Measurements from ENCODE around the gene STMN3.
"Not testable (repeated sequence)": the region's sequence is repeated elsewhere in the genome, so short reads cannot be mapped to it uniquely, and the experiment has no call there.

STMN3 gene

DNA sequence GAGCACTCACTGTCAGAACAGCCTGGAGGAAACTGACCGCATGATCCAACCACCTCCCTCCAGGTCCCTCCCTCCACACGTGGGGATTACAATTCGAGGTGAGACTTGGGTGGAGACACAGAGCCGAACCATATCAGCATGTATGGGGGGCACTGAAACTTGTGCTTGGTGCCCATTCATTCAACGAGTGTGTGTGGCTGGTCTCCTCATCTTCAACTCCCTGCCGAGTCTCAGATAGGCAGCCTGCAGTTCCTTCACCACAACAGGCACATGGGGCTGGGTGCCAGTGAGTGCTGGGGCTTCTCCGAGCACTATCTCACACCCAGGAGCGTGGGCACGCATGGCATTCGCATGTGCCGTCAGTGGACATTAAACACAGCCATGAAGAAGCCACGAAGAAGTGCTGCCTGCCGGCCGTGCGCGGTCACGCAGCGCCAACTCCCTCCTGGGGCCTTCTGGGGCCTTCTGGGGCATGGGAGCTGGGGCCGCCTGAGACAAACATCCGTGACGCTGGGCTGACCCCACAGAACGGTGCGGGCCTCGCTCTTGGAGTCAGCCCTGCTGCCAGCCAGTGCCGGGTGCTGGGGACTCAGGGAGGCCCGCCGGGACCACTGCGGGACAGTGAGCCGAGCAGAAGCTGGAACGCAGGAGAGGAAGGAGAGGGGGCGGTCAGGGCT, 4.2 kb upstream of the STMN3 start:
- DNase-seq (ENCODE audit: low read depth), result no peak

DNA sequence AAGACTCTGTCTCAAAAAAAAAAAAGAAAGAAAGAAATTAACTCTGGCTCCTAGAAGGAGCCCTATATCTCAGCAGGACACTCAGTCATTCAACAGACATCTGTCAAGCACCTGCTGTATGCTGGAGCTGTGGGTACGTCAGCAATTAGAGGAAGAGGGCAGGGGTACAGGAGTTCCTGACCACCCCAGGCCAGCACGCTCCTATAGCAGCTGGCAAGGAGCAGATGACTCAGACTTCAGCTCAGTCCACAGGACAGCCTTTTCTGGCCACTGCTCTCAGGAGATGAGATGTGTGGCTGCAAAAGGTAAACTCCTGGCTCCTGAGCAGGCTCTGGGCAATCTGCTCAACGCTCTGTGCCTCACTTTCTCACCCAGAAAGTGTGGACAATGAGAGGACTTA, 3.2 kb upstream of the STMN3 start:
- DNase-seq (ENCODE audit: low read depth), result no peak

DNA sequence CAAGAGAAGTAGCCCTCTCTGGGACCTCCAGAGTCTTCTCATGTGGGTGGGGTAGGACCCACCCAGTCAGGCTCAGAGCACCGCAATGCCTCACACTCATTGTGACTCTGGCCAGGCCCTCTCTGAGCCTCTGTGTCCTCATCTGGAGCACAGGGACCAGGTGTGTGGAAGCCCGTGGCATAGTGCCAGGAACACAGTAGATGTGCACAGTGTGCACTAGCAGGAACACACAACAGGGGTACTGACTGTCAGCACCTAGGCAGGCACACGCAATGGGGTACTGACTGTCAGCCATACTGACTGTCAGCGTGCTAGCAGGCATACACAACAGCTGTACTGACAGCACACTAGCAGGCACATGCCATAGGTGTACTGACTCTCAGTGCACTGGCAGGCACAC, 2.0 kb upstream of the STMN3 start:
- no peak for DNase-seq (ENCODE audit: low read depth)

DNA sequence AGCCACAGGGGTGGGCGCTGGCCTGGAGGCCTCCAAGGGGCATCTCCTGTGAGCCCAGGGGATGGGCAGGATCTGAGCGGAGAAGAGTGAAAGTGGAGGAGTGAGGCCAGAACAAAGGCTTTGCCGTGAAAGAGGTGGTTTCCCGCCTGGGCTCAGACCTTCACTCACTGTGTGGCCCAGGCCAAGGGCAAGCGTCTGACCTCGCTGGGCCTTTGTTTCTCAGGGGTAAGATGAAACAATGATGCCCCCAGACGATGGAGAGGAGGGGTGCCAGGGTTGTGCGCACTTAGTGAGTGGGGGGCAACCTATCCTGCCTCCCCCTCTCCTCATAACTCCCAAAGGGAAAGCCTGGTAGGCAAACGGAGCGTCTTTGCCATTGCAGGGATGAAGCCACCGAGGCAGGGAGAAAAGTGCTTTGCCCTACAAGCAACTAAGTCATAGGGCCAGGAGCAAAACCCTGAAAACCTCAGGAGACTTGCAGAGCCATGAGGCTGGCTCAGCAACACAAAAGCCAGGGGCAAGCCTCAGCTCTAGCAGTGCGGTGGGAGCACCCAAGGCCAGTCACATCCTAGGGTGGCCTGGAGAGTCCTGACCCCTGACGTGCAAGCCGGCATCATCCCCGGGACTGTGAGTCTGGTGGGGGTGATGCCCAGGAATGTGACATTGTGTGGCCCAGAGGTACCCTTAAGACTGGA, 897 bp upstream of the STMN3 start:
- DNase-seq (ENCODE audit: low read depth), result no peak

DNA sequence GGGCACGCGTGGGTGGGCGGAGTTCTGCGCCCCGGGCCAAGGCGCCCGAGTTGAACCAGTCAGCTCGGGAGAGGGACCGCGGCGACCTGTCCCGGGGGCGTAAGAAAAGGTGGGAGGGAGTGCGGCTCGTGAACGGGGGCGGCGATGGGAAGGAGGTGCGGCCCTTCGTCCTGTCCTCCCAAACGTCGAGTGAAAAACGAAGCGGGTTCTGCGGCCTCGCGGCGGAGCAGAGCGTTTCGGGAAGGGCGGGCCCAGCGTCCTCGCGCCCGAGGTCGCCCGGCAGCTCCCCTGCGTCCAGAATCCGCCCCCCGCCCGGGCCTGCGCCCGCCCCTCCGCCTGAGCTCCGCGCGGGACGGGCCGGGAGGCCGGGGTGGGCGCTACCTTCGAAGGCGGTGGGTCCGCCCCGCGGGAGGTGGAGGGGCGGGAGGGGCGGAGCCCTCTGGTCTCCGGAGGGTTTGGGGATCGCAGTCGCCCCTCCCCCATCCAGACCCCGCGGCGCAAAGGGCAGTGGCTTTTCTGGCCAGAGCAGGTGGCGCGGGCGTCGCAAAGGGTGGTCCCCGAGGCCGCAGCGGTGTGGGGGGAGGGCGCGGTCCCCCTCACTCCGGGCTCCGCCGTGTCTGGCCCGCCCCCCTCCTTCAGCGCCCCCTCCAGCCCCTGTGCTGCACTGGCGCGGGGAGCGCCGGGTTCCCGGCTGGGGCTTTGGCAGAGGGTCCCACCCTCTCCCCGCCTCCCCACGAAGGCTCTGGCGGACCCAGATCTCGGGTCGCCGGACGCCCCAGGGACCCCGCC, 838 bp downstream of the STMN3 start:
- DNase-seq (ENCODE audit: low read depth), result no peak

DNA sequence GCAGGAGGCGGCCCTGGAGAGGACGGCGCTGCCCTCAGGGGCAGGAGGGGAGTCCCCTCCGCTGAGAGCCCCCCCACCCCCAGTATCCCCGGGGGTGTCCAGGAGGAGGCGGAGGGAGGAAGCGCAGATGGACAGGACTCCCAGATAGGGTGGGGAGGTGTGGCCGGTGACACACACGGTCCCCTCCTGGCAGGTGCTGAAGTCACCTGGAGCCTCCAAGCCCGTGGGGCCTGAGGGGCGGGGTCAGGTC, 1.4 kb downstream of the STMN3 start:
- DNase-seq (ENCODE audit: low read depth), result no peak

DNA sequence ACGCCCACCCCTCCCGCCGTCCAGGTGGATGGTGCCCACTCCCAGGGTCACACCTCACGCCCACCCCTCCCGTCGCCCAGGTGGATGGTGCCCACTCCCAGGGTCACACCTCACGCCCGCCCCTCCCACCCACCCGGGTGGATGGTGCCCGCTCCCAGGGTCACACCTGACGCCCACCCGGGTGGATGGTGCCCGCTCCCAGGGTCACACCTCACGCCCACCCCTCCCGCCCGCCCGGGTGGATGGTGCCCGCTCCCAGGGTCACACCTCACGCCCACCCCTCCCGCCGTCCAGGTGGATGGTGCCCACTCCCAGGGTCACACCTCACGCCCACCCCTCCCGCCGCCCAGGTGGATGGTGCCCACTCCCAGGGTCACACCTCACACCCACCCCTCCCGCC, 2.7 kb downstream of the STMN3 start:
- not testable (repeated sequence) for DNase-seq (ENCODE audit: low read depth)

DNA sequence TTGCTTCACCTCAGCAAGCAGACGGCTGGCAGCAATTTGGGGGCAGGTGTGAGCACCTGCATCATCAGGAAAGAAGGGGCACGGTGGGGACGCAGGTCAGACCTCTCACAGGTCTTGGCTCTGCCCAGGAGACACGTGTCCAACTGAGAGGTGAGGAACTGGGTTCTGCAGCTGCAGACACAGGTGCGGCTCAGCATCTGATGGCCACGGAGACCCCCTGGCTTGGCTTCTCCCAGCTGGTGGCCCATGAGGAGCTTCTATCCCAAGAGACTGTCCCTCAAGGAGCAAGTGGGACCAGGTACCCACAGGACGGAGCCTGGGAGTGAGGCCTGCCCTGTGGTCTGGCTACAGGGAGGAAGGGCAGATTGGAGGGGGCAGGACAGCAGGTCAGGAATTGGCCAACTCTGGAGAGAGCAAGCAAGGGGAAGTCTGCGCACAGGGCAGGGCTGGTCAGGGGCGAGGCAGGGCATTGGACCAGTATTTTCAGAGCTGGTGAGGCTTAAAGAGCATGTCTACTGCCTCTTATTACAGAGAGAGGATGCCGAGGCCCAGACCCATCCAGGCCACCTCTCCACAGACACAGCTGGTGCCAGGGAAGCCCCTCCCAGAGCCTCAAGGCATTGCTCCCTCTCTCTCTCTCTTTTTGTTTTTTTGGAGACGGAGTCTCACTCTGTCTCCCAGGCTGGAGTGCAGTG, 4.2 kb downstream of the STMN3 start:
- DNase-seq (ENCODE audit: low read depth), result no peak

DNA sequence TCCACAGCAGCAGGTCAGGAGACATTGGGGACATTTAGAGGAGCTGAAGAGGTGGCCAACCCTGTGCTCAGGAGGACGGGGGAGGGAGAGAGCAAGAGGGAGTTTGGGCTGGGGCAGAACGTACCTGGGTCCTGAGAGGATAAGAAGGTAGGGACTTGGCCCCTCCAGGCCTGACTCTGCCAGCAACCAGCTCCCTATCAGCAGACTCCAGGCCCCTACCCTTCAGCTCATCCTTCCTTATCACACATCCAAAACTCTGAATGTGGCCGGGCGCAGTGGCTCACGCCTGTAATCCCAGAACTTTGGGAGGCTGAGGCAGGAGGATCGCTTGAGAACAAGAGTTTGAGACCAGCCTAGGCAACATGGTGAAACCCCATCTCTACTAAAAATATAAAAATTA, 5.0 kb downstream of the STMN3 start:
- no peak for DNase-seq (ENCODE audit: low read depth)

DNA sequence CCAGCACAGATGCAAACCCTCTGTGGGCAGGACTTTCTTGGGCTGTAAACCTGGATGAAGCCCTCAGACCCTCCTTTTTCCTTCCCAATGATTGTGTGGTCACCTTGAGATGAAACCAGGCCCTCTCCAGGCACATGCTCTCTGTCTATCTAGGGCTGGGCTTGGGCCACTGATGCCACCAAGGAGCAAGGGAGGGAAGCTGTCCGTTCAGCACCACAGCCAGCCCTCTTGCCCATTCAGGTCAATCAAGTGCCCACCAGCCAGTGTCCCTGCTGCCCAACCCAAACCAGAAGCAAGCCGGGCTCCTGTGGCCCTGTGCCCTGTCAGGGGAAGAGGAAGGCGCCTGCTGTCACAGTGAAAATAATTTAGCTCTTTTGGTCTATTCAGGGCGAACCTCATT, 8.0 kb downstream of the STMN3 start:
- no peak for DNase-seq (ENCODE audit: low read depth)

DNA sequence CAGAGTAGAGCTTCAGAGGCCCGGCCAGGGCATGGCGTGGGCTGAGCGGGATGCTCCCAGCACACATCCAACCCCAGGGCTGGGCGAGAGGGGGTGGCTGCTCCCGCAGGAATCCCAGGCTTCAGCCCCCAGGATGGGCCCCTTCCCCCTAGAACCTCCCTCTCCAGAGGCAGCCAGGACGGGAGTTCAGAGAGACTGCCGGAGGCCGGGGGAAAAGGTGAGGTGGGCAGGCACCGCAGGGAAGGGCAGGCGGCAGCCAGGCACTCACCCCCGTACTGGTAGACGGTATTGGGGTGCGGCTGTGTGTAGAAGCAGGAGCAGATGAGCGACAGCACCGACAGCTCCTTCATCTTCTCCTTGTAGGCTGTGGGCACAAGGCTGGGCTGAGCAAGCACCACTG, 9.3 kb downstream of the STMN3 start:
- DNase-seq (ENCODE audit: low read depth), result no peak

DNA sequence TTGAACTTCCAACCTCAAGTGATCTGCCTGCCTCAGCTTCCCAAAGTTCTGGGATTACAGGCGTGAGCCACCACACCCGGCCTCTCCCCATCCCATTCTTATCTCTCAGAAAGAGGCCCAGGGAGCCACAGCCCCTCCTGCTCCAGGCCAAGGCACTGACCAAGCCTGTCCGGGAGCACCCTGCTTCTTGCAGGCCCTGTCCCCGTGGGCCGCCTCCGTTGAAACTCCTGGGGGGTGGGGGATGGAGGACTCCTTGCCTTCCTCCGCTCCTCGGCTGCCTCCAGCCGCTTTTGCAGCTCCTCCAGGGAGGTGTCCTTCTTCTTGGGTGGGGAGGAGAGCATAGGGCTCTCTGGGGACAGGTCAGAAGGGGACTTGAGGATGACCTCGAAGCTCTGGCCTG, 9.7 kb downstream of the STMN3 start:
- no peak for DNase-seq (ENCODE audit: low read depth)

DNA sequence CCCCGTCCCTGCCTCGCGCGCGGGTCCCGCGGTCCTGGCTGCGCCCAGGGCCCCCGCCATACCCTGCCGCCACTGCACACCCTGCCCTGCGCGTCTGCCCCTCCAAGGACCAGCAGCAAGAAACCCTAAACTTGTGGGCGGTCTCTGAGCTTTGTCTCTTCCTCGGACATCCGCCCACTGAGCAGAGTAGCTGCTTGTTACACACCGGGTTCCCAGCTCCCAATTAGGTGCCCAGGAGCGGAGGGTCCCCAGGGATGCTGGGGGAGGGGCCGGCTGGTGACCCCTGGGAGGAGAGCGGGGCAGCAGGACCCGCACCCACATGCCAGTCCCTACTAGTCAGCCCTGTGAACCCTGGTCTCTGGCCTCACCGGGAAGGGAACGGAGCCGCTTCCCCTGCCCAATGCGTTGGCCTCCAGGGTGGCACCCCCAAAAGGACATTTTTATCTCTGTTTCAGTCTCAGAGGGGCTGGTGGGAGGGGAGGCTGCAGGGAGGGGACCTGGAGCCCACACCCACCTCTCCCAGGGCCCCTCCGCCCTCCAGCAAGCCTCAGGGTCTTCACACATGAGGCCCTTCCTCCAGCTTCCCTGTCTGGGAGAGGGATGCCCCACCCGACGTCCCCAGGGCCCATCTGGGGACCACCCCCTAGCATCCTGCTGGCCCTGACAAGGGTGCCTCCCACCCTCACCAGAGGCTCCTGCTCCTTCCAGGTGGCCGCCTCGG, 10.5 kb downstream of the STMN3 start:
- DNase-seq (ENCODE audit: low read depth), result no peak

DNA sequence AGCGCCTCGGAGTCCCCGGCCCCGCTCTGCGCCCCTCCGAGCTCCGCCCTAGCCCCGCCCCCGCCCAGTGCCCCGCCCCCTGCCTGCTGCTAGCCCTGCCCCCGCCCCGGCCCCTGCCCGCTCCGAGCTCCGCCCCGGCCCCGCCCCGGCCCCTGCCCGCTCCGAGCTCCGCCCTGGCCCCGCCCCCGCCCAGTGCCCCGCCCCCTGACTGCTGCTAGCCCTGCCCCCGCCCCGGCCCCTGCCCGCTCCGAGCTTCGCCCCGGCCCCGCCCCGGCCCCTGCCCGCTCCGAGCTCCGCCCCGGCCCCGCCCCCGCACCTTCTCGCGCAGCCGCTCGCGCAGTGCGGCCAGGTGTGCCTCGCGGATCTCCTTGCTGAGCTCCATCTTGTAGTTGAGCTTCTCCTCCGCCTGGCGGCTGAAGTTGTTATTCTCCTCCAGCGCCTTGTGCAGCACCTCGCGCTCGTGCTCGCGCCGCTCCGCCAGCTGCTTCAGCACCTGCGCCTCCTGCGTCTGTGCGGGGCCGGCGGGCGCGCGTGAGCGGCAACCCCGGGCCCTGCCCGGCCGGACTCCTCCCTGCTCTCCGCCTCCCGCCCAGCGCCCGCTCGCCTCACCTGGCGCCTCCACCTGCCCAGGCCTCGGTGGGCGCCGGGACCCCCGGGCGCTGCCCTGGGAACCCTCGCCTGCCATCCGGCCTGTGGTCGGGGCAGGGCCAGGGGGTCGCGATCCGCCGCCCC, 11.3 kb downstream of the STMN3 start:
- peak; percentile 95 for DNase-seq (ENCODE audit: low read depth)

DNA sequence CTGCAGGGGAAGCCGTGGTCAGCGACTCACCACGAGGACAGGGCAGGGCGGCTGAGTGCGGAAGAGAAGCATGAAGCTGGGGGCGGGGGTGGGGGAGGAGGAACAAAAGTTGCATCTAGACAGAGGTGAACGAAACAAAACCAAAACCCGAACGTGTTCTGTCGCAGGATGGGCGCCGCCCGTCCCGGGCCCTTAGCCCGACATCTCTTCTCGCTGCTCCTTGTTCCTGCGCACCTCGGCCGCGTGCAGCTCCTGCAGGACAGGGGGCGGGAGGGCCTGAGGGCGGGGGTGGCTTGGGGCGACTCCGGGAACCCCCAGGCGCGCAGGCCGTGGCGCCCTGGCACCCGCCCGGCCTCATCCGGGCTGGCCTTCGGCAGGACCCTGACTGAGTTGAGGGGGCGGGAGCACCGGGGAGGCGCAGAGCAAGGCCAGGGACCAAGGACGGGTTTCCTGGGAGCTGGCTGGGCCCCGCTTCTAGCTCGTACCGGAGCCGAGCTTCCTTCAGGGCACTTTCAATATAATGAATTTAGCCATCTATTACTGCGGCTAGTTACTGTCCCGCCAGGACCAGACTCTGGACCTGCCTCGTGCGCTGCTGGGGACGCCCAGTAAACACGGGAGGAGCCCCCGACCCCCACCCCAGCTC, 12.0 kb downstream of the STMN3 start:
- DNase-seq (ENCODE audit: low read depth), result no peak

DNA sequence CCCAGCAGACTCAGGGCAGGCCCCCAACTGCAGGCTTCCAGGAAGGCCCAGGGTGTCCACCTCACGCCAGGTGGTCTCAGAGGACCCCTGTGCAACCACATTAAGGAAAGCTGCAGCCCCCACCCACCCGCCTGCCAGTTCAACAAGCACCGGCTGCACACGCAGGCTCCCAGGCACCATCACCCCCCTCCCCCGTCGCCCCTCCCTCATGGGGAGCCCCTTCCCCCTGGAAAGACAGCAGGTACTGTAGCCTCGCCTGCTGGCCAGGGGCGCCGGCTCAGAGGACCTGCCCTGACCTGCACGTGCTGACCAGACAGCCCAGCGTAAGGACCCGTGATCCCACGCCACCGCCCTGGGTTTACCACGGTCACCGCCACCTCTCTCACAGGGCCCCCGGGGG, 12.5 kb downstream of the STMN3 start:
- DNase-seq (ENCODE audit: low read depth), result not testable (repeated sequence)

DNA sequence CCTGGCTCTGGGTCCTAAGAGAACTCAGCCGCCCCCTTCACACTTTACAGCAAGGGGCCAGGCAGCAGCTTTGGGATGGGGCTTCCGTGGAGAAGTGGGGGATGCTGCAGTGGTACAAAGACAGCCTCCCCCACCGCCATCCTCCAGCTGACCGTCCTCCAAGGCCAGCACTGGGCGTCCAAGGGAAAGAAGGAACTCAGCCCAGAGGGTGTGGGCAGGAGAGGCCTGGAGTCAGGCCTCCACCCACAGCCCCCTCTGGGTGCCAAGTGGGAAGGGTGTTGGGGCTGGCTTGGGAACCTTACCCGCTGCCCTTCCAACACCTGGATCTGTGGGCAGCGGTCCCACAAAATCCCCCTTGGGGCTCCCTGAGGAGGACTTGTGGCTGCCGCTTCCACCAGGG, 13.1 kb downstream of the STMN3 start:
- DNase-seq (ENCODE audit: low read depth), result no peak

DNA sequence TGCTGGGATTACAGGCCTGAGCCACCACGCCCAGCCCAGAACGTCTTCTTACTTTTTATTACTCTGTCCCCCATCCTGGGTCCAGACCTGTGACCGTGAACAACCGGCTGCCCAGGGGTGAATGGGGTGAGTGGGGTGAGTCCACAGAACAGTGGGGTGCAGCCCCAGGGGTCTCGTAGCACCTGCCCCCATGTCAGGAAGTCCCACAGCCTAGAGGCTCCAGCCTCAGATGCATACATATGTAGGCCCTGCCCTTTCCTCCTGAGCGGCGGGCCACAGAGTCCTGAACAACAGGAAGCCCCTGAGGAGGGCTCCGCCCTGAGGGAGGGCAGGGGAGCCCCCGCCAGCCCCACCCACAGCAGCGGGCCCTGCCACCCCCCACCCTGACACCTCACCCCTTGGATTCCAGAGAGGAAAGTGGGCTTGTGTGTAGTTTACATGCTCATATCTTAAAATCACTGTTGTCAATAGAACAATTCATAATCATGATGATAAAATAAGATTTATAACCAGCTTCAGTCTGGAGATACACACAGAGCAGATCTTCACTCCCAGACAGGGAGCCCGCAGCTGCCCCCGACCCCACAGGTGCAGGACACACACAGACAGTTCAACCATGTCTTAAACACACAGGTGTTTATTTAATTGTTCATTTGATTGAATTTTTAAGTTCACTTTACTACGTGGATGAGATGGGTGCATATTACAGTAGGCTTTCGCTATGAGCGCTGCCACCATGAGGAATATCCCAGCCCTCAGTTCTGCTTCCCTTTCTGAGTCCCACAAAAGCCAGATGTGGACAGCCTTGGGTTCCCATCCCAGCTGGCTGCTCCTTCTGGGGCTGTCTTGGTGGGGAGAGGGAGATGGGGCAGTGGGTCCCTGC, 13.9 kb downstream of the STMN3 start:
- peak; percentile 56 for DNase-seq (ENCODE audit: low read depth)

DNA sequence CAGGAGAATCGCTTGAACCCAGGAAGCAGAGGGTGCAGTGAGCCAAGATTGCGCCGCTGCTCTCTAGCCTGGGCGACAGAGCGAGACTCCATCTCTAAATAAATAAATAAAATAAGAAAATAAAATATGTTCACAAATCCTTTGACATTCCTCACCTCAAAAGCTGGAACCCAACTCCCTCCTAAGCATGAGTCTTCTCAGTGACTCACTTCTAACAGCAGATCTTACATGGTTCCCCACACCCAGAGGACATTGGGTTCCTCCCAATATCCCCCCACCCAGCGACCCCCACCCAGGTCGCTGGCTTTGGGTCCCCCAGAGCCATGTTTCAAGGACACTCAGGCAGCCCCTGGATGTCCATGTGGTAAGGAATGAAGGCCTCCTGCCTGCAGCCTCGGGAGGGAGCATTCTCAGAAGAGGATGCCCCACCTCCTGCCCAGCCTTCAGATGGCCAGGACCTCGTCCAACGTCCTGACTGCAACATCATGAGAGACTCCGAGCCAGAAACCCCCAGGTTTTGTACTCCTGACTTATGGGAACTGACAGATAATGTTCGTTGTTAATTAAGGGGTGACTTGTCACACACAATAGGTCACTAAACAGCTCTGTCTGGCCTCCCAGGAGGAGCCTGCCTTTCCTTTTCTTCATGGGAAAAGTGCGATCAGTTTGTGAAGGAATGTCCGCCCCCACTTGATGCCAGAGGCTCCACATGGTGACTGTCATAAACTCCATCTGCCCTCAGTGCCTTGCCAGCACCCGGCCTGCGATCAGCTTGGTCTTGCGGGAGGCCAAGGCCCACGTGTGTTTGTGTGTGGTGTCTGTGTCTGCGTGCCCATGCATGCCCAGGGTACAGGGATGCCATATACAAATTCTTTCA, 16.2 kb downstream of the STMN3 start:
- DNase-seq (ENCODE audit: low read depth), result no peak
